GM21526 (cell line): ENCODE data around the gene FOSB.

Experiments
- ATAC-seq: cut with Tn5 transposase; IDR thresholded peaks from one replicate; pipeline ENCODE4 v1.9.1; 2021; ENCODE audit warnings: moderate library complexity; ENCODE audit not compliant: unreplicated experiment, low FRiP score

The FOSB gene

GRCh38 chr19:45464274-45464673 lies 3.5 kb upstream of the FOSB start:
- no peak for ATAC-seq

- no peak for ATAC-seq
Observed at GRCh38 chr19:45464852-45465441, 2.8 kb upstream of the FOSB start.

- ATAC-seq, result no peak
Observed at GRCh38 chr19:45467115-45467455, 711 bp upstream of the FOSB start.

- no peak for ATAC-seq
Observed at GRCh38 chr19:45468159-45468651, 409 bp downstream of the FOSB start.

GRCh38 chr19:45468803-45469131 lies 971 bp downstream of the FOSB start:
- peak; percentile 13 for ATAC-seq

GRCh38 chr19:45469132-45469944 lies 1.5 kb downstream of the FOSB start:
- peak; percentile 43 for ATAC-seq

GRCh38 chr19:45469945-45470761 lies 2.4 kb downstream of the FOSB start:
- no peak for ATAC-seq

- no peak for ATAC-seq
Observed at GRCh38 chr19:45470762-45471081, 2.9 kb downstream of the FOSB start.

GRCh38 chr19:45471111-45471930 lies 3.5 kb downstream of the FOSB start:
- no peak for ATAC-seq

- no peak for ATAC-seq
Observed at GRCh38 chr19:45471931-45472562, 4.3 kb downstream of the FOSB start.

- no peak for ATAC-seq
Observed at GRCh38 chr19:45472563-45473366, 5.0 kb downstream of the FOSB start.

- ATAC-seq, result no peak
Observed at GRCh38 chr19:45473367-45473681, 5.5 kb downstream of the FOSB start.

GRCh38 chr19:45473682-45474605 lies 6.1 kb downstream of the FOSB start:
- ATAC-seq, result no peak

GRCh38 chr19:45474606-45475521 lies 7.1 kb downstream of the FOSB start:
- ATAC-seq, result no peak

GRCh38 chr19:45475537-45476291 lies 7.9 kb downstream of the FOSB start:
- no peak for ATAC-seq

- ATAC-seq, result no peak
Observed at GRCh38 chr19:45476304-45476703, 8.5 kb downstream of the FOSB start.

GRCh38 chr19:45477186-45477585 lies 9.4 kb downstream of the FOSB start:
- no peak for ATAC-seq
